Activated naive CD4-positive, alpha-beta T cell treated with anti-CD3 and anti-CD28 coated beads, Interleukin-2, amount 10 ng/mL, durations not matched to agents 7 days and 5 days (primary cell): ENCODE measurements around the gene ARHGAP12.
A peak's percentile ranks its signal among the peaks of the same experiment; 100 is the strongest.

Experiments
- CTCF ChIA-PET: fragments of 350-600 bp; sonication (Branson Sonifier 250); formaldehyde crosslinking; loops from one replicate; lab custom pipeline; 2021; ENCODE audit warnings: antibody characterized with exemption; lab: Charles Lee
- DNase-seq: peaks from one replicate; pipeline ENCODE4 v3.0.0-alpha.2; 2020
- H3K27ac Mint-ChIP-seq: one replicate; pipeline ENCODE4 v1.8.0; 2021; ENCODE audit warnings: mild to moderate bottlenecking, moderate library complexity, mixed read lengths
- H3K27me3 Mint-ChIP-seq: one replicate; pipeline ENCODE4 v1.8.0; 2021; ENCODE audit warnings: mild to moderate bottlenecking, mixed read lengths
- H3K36me3 Mint-ChIP-seq: one replicate; pipeline ENCODE4 v1.8.0; 2021; ENCODE audit warnings: mixed read lengths
- H3K4me1 Mint-ChIP-seq: one replicate; pipeline ENCODE4 v1.8.0; 2021; ENCODE audit warnings: mixed read lengths
- H3K4me3 Mint-ChIP-seq: one replicate; pipeline ENCODE4 v1.8.0; 2021; ENCODE audit warnings: mild to moderate bottlenecking, moderate library complexity, mixed read lengths
- H3K9me3 Mint-ChIP-seq: one replicate; pipeline ENCODE4 v1.8.0; 2021; ENCODE audit warnings: mixed read lengths

Gene ARHGAP12

DNA sequence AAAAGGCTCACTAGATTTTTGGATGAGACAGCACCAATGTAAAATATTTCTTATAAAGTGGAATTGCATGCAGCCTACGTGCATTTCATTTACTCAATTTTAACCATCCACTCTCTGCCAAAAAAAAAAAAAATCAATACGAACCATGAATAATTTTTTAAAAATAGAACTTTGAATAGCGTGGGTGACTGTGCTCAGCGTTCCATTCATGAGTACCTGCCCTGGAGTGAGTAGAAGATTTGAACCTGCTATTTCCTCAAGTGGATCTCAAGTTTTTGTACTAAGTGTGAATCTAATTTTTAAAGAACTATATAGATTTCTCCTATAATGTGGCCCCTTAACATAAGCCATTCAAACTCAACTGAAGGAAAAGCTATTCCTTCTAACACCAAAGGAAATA is 105.3 kb downstream of the ARHGAP12 start:
- CTCF ChIA-PET = no interaction called here

DNA sequence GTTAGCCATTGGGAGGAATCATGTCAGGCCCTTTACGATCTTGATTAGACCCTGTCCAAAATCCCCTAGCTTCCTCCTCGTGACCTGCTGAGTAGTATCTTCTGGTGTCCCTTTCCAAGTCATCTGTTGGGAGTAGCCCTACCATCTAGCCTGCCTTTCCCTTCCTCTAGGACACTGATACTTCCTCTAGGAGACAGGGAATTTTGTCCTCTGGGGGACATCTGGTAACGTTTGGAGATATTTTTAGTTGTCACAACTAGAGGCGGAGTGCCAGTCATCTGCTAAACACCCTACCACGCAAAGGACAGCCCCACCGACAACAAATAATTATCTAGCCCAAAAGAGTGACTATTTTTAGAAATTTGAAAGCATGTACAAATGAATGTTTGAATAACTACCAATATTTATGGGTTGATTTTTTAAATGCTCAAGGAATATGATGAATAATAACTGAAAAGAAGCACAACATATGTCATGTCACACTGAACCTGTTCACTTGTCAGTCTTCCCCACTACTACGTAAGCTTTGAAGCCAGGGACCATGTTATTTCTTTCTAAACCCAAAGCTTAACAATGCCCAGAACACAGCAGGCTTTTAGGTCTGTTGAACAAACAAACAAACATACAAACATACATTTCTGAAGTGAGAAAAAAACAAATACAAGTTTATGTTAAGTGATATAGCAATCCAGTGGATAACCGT is 105.9 kb downstream of the ARHGAP12 start:
- Mint-ChIP-seq H3K27me3 (no peaks in the 10 kb centered on the region), H3K27ac (no peak overlapping the region), H3K4me3 (no peak overlapping the region), H3K9me3 (no peaks in the 10 kb centered on the region), H3K4me1 (no peaks in the 10 kb centered on the region), H3K36me3 (no peaks in the 10 kb centered on the region)
- CTCF ChIA-PET = no interaction called here
- DNase-seq = no peak

More for the DNA sequence above, 105.3 kb downstream of the ARHGAP12 start:
- no peaks in the 10 kb centered on the region for H3K27me3 Mint-ChIP-seq
- no peak for DNase-seq
- H3K27ac Mint-ChIP-seq = no peak overlapping the region
- no peaks in the 10 kb centered on the region for H3K36me3 Mint-ChIP-seq
- H3K9me3 Mint-ChIP-seq = no peaks in the 10 kb centered on the region
- no peak overlapping the region for H3K4me3 Mint-ChIP-seq
- no peaks in the 10 kb centered on the region for H3K4me1 Mint-ChIP-seq

DNA sequence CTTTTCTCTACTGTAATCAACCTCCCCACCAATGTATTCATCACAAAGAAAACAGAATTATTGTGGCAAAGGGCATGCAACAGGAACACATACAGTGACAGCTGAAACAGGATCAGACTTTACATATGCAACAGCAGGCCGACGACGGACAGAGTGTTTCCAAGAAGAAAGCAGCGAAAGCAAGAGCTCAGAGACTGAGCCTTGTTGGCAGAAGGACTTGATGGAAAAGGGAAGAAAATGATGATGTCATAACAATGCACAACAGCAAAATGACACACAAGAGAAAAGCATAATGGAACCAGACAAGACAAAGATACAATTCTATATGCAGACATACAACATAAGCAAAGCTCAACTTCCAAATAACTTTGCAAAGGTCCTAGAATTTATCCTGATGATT is 106.5 kb downstream of the ARHGAP12 start:
- no peaks in the 10 kb centered on the region for H3K4me1 Mint-ChIP-seq
- H3K4me3 Mint-ChIP-seq = no peak overlapping the region
- CTCF ChIA-PET = interaction anchor here (0.5 kb wide), 1 partner anchor 835 kb away, joined by 4 read pairs; no protein-coding TSS in a partner anchor
- no peaks in the 10 kb centered on the region for H3K27me3 Mint-ChIP-seq
- DNase-seq = no peak
- no peaks in the 10 kb centered on the region for H3K9me3 Mint-ChIP-seq
- H3K27ac Mint-ChIP-seq = no peak overlapping the region
- H3K36me3 Mint-ChIP-seq = no peaks in the 10 kb centered on the region

DNA sequence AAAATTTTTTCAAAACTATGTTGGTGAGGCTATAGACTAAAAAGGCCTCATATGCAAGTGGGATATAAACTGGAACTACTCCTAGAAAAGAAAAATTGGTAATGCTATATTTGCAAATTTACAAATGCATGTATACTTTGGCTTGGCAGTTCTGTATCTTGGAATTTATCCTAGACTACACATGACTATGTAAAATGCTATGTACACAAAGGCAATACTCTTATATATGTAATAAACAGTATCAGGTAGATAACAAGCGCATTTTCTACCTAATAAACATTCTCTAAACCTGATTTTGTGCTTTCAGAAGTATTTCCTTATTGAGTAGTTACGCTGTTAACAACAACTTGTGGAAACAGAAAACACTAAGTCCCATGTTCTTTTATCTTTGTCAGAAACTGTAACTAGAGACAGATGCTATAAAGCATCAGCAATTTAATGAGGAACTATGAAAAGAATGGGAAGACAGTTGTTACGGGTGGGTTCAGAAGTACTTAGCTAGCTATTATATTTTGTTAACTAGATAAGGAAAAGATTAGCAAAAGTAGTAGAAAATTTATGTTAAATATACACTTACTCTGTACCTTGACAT is 107.8 kb downstream of the ARHGAP12 start:
- Mint-ChIP-seq H3K27ac (no peak overlapping the region), H3K9me3 (no peaks in the 10 kb centered on the region), H3K4me3 (no peak overlapping the region), H3K27me3 (no peaks in the 10 kb centered on the region), H3K4me1 (no peaks in the 10 kb centered on the region), H3K36me3 (no peaks in the 10 kb centered on the region)
- no peak for DNase-seq
- CTCF ChIA-PET = no interaction called here

DNA sequence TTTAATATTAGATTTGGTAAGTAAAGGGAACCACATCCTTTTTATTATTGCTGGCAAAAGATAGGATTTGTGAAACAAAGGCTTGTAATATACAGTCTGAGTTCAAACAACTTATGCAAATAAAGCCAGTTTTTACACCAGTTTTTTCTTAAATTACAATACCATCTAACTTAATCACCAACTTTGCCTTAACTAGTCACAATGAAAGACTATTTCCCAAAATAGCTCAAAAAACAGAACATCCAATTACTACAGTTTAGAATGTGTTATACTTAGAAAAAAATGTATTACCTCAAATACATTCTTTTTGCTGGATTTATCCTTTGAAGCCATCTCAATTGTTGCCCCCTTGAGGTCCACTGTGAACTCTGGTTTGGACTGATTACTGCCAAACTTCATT is 108.5 kb downstream of the ARHGAP12 start:
- no peak overlapping the region for H3K27ac Mint-ChIP-seq
- DNase-seq = no peak
- no peaks in the 10 kb centered on the region for H3K4me1 Mint-ChIP-seq
- no peaks in the 10 kb centered on the region for H3K36me3 Mint-ChIP-seq
- H3K27me3 Mint-ChIP-seq = no peaks in the 10 kb centered on the region
- H3K9me3 Mint-ChIP-seq = no peaks in the 10 kb centered on the region
- CTCF ChIA-PET = no interaction called here
- H3K4me3 Mint-ChIP-seq = no peak overlapping the region

DNA sequence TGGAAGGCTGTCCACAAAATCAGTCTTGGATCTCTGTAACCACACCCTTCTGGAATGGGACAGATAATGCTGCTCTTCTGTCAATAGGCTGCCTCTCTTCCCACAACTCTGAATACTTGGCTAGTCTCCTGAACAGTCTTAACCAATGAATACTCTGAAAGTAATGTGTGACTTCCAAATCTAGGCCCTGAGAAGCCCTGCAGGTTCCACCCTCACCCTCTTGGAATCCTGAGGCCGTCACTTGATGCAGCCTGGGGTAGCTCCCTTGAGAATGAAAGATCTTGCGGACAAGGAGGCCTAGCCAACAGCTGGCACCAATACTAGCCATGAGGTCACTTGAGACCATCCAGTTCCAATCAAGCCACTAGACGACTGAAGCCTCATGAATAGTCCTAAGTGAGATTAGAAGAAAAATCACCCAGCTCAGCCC is 109.2 kb downstream of the ARHGAP12 start:
- no peaks in the 10 kb centered on the region for H3K36me3 Mint-ChIP-seq
- no peaks in the 10 kb centered on the region for H3K4me1 Mint-ChIP-seq
- H3K27ac Mint-ChIP-seq = no peak overlapping the region
- no peak for DNase-seq
- H3K4me3 Mint-ChIP-seq = no peak overlapping the region
- CTCF ChIA-PET = no interaction called here
- H3K9me3 Mint-ChIP-seq = no peaks in the 10 kb centered on the region
- no peaks in the 10 kb centered on the region for H3K27me3 Mint-ChIP-seq

DNA sequence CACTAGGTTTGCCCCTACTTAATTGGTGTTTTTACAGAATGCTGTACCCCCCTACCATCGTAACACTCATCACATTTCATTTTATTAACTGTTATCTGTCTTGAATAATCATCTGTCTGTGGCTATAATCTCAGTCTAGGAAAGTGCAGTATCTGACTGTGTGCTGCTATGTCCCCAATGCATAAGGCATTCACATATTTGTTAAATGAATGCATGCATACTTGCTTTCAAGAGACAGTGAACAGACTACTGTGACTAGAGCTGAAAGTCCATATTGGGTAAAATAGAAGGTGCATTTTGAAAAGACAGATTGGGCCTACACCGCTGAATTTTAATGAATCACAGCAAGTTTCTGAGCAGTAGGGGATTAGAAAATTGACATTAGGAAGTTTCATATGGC is 112.3 kb downstream of the ARHGAP12 start:
- H3K27me3 Mint-ChIP-seq = no peaks in the 10 kb centered on the region
- no peaks in the 10 kb centered on the region for H3K9me3 Mint-ChIP-seq
- no peak overlapping the region for H3K4me3 Mint-ChIP-seq
- H3K36me3 Mint-ChIP-seq = no peaks in the 10 kb centered on the region
- no peak overlapping the region for H3K27ac Mint-ChIP-seq
- H3K4me1 Mint-ChIP-seq = no peaks in the 10 kb centered on the region
- CTCF ChIA-PET = no interaction called here
- DNase-seq = no peak

DNA sequence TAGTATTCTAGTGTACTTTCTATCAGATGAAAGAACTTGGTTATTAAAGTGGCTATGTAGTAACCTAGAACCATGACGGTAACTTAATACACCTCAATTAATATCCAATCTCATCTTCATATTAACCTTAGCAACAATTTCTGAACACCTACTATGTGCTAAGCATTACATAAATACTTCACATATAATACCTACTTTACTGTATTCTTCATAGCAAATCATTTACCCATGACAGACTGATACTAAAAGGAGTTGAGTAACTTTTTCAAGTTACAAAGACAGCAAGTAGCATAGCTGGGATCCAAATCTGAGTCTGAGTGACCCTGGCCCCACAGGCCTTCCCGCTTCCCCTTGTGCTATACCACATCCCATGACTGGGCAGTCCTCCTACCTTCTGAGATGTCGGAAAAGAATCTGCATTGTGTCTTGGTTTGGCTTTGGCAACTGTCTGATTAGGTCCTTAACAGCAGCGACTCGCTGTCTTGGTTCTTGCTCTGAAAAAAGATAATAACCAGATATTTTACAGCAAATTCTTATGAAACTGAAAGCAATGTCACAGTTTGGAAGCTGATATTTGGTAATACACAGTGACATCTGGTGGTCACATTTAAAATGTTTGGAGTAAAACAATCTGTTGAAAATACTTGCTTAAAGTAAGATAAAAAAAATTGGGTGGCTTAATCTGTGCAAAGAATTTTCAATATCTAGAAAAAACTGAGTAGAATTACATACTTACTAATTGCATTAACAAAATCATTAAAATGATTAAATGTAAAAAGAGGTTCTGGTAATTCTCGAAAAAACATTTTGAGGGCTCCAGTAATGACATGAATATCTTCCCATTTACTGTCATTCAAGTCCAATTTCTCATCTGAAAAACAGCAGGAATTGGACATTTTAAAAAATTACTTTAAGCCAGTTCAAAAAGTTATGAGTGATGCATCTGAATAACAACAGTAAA is 120.1 kb downstream of the ARHGAP12 start:
- Mint-ChIP-seq H3K27ac (peak overlapping the region; percentile 74), H3K4me3 (no peak overlapping the region), H3K4me1 (peaks cover 6% of the 10 kb centered on the region), H3K36me3 (peaks cover 10% of the 10 kb centered on the region), H3K9me3 (no peaks in the 10 kb centered on the region), H3K27me3 (no peaks in the 10 kb centered on the region)
- DNase-seq = peak; percentile 23
- CTCF ChIA-PET = interaction anchor here (0.7 to 3.1 kb wide), 11 partner anchors 11 to 1056 kb away, joined by 3 to 19 read pairs (median 4); no protein-coding TSS in a partner anchor

DNA sequence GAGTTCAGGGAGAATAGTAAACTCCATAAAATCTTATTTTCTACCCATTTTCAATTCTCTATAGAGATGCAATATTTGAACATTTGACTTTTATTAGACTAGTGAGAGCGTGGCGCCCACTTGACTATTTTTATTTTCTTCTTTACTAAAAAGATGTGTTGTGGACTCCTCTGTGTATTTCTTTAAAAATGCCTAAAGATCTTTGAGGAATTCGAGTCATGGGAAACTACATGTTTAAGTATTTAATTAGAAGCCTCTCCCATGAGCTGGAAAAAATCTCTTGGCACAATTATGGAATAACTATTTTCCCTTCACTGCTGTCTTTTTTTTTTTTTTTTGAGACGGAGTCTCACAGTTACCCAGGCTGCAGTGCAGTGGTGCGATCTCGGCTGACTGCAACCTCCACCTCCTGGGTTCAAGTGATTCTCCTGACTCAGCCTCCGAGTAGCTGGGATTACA is 124.2 kb downstream of the ARHGAP12 start:
- no peaks in the 10 kb centered on the region for H3K9me3 Mint-ChIP-seq
- H3K27me3 Mint-ChIP-seq = no peaks in the 10 kb centered on the region
- no peak overlapping the region for H3K4me3 Mint-ChIP-seq
- DNase-seq = no peak
- no peak overlapping the region for H3K27ac Mint-ChIP-seq
- peaks cover 10% of the 10 kb centered on the region for H3K36me3 Mint-ChIP-seq
- CTCF ChIA-PET = no interaction called here
- peaks cover 6% of the 10 kb centered on the region for H3K4me1 Mint-ChIP-seq

DNA sequence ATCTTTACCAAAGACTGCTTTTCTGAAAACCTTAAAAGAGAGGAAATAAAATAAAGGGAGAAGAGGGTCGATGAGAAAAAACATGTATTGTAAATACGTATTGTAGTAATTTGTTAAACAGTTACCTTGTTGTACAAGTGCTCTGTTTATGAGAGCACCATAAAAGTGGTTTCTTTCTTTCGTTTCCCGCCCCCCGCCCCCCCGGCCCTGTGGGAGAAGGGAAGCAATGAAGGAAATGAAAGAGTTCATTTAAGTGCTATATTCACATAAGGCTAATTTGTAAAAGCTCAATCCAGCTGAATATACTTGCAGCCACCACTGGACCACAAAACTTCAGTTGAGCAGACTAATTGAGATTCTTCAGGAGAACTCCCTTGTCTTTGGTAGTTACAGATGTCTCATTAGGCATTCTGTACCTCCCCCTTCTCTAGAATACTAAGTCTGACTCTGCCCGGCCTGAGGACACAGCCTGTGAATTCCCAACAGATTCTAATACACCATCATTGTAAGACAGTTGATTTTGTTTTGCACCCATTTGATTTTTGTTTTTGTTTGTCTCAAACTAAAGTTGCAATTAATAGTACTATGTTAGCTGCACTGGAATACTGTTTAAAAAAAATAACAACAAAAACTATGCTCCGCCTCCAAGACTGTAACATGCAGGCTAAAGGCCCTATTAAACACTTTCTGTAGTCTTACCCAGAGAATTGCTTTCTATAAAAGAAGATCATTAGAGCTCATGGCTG is 124.9 kb downstream of the ARHGAP12 start:
- Mint-ChIP-seq H3K9me3 (no peaks in the 10 kb centered on the region), H3K27ac (no peak overlapping the region), H3K27me3 (no peaks in the 10 kb centered on the region), H3K4me3 (no peak overlapping the region), H3K4me1 (peaks cover 6% of the 10 kb centered on the region), H3K36me3 (peaks cover 10% of the 10 kb centered on the region)
- CTCF ChIA-PET = no interaction called here
- DNase-seq = no peak

DNA sequence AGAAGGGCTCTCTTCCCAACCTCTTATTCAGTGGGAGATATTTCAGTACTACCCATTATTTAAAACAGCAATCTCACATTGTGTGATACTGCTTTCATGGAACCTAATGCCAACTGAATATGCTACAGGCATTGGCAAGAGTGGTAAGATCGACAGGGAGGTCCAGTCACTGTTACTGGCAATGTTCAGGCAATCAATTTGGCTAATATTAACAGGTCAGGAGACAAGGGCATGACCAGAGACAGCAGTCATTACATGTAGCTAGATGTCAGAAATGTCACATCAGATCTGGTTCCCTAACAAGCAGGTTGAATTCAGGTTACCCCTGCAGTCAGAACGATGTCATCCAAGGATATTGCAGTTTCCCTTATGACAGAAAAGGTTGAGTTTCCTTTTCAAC is 129.4 kb downstream of the ARHGAP12 start:
- Mint-ChIP-seq H3K4me3 (no peak overlapping the region), H3K36me3 (no peaks in the 10 kb centered on the region), H3K27me3 (no peaks in the 10 kb centered on the region), H3K4me1 (no peaks in the 10 kb centered on the region), H3K9me3 (no peaks in the 10 kb centered on the region), H3K27ac (no peak overlapping the region)
- CTCF ChIA-PET = no interaction called here
- no peak for DNase-seq

DNA sequence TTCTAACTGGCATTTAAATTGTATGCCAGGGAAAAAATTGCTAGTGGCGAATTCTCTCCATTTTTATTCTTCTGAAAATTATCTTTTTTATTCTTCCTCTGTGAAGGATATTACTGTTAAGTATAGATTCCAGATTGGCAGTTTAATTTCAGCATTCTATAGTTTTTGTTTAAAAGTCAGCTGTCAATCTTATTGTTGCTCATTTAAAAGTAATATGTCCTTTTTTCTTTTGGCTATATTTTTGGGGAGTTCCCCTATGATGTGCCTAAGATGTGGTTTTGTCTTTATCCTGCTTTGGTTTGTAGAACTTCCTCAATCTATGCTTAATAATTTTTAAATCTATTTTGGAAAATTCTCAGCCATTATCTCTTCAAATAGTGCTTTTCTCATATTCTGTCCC is 135.9 kb downstream of the ARHGAP12 start:
- CTCF ChIA-PET = no interaction called here

DNA sequence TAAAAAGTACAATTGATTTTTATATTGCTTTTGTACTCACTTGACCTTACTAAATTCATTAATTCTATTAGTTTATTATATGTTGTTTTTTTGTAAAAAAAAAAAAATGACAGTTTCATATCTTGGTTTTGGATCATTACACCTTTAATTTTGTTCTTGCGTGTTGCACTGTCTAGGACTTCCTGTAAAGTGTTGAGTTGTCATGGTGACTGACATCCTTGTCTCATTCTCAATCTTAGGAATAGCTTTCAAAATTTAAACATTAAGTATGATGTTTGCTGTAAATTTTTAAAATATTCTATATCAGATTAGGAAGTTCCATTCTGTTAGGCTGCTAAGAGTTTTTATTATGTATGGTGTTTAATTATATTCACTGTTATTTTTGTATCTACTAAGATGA is 139.1 kb downstream of the ARHGAP12 start:
- H3K9me3 Mint-ChIP-seq = peaks cover 3% of the 10 kb centered on the region
- CTCF ChIA-PET = no interaction called here
- H3K27ac Mint-ChIP-seq = no peak overlapping the region
- no peak for DNase-seq
- H3K4me3 Mint-ChIP-seq = no peak overlapping the region
- H3K27me3 Mint-ChIP-seq = no peaks in the 10 kb centered on the region
- H3K4me1 Mint-ChIP-seq = no peaks in the 10 kb centered on the region
- no peaks in the 10 kb centered on the region for H3K36me3 Mint-ChIP-seq

More for the DNA sequence above, 135.9 kb downstream of the ARHGAP12 start:
- no peaks in the 10 kb centered on the region for H3K36me3 Mint-ChIP-seq
- peaks cover 3% of the 10 kb centered on the region for H3K9me3 Mint-ChIP-seq
- H3K4me3 Mint-ChIP-seq = no peak overlapping the region
- DNase-seq = no peak
- H3K27me3 Mint-ChIP-seq = no peaks in the 10 kb centered on the region
- H3K4me1 Mint-ChIP-seq = no peaks in the 10 kb centered on the region
- H3K27ac Mint-ChIP-seq = no peak overlapping the region

DNA sequence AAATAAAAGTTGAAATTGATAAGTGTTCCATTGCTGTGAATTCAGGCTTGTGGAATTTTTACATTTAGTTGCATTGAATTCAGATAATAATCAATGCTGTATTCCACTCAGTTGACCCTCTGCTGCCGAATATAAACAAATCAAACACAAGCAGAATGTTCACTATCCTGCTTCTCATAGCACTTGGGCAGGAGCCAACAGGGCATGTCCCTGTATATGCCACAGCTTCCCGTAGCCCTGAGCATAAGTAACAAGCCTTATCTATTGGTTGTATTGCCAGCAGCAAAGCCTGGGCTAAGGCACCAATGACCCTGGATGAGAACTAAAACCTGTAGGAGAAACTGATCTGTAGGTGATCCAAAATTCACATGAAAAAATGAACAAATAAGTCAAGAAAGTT is 145.9 kb downstream of the ARHGAP12 start:
- Mint-ChIP-seq H3K36me3 (no peaks in the 10 kb centered on the region), H3K27me3 (peaks cover 4% of the 10 kb centered on the region), H3K4me3 (no peak overlapping the region), H3K27ac (no peak overlapping the region), H3K9me3 (no peaks in the 10 kb centered on the region), H3K4me1 (no peaks in the 10 kb centered on the region)
- no peak for DNase-seq
- CTCF ChIA-PET = interaction anchor here (1.1 kb wide), 1 partner anchor 9 kb away, joined by 4 read pairs; no protein-coding TSS in a partner anchor
